ENCODE measurements around the gene CFAP221. TPM values are rescaled to one million over a fixed set of nuclear protein-coding genes. Genes with fewer than 3 reads are reported as not detected.
A peak's percentile ranks its signal among the peaks of the same experiment; 100 is the strongest.

The CFAP221 gene
- total and polyA plus RNA-seq, 2 experiments from 2014 or later, result 0.42 to 0.65 TPM

DNA sequence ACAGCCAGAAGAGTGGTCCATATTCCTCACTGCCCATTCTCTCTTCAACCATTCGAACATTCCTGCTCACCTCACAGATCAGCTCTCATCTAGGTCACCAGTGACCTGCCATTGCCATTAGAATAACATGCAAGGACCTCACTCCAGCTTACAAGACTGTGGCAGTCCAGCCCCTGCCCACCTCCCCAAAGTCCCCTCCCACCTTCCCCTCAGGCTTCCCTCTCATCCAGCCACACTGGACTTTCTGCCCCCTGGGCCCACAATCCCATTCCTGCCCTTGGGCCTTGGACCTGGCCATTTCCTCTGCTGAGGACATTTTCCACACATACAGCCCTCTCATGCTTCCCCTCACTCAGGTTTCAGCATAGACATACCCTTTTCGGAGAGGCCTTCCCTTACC is 129.5 kb downstream of the CFAP221 start:
- TF ChIP-seq REST (IDR thresholded peaks at IDR 0.05; ENCODE audit: unreplicated experiment), result no peak
- ATAC-seq (no peak), DNase-seq (ENCODE audit: low spot score) (no peak)
- no peaks in the 10 kb centered on the region for H3K79me2 ChIP-seq (replicated peaks; ENCODE audit: insufficient read depth)
- no peak overlapping the region for H3K27ac ChIP-seq (ENCODE audit: low read depth)
- H3K9me2 ChIP-seq (ENCODE audit: insufficient read depth), result peaks cover 13% of the 10 kb centered on the region; the same call in 1 of the 2 replicates
- no peak overlapping the region for H3K4me2 ChIP-seq
- no peak overlapping the region for H2AFZ ChIP-seq
- peaks cover 4% of the 10 kb centered on the region for H3K27me3 Mint-ChIP-seq (ENCODE audit: insufficient read depth, low read depth, poor library complexity)
- H3K4me1 Mint-ChIP-seq, result peaks cover 28% of the 10 kb centered on the region
- H3K9me3 Mint-ChIP-seq, result no peaks in the 10 kb centered on the region
- H3K27me3 ChIP-seq (ENCODE audit: insufficient read depth), result no peaks in the 10 kb centered on the region
- H3K4me3 Mint-ChIP-seq, result no peak overlapping the region
- peaks cover 31% of the 10 kb centered on the region for H3K4me1 ChIP-seq (ENCODE audit: insufficient read depth)
- H3F3A ChIP-seq (replicated peaks; ENCODE audit: low read depth), result no peaks in the 10 kb centered on the region; the same call in 1 of the 2 replicates
- no peaks in the 10 kb centered on the region for H3K36me3 ChIP-seq (ENCODE audit: insufficient read depth)
- no peaks in the 10 kb centered on the region for H3K36me3 Mint-ChIP-seq (ENCODE audit: low read depth)
- H4K20me1 ChIP-seq (replicated peaks; ENCODE audit: insufficient read depth), result no peaks in the 10 kb centered on the region
- H3K27ac Mint-ChIP-seq, result no peak overlapping the region
- H3K4me3 ChIP-seq, result no peak overlapping the region

GRCh38 chr2:119674711-119675500 is 130.7 kb downstream of the CFAP221 start:
- Mint-ChIP-seq H3K4me1 (peaks cover 27% of the 10 kb centered on the region), H3K27me3 (ENCODE audit: insufficient read depth, low read depth, poor library complexity) (peaks cover 2% of the 10 kb centered on the region), H3K4me3 (no peak overlapping the region), H3K27ac (no peak overlapping the region), H3K9me3 (no peaks in the 10 kb centered on the region), H3K36me3 (ENCODE audit: low read depth) (no peaks in the 10 kb centered on the region; the same call in 2 of the 3 replicates)
- DNase-seq (ENCODE audit: low spot score), result no peak
- Histone ChIP-seq H3K36me3 (ENCODE audit: insufficient read depth) (no peaks in the 10 kb centered on the region), H2AFZ (peak overlapping the region; percentile 66), H3K4me3 (no peak overlapping the region), H3F3A (replicated peaks; ENCODE audit: low read depth) (no peaks in the 10 kb centered on the region; the same call in 1 of the 2 replicates), H3K27ac (ENCODE audit: low read depth) (no peak overlapping the region), H3K27me3 (ENCODE audit: insufficient read depth) (no peaks in the 10 kb centered on the region), H3K4me1 (ENCODE audit: insufficient read depth) (peaks cover 26% of the 10 kb centered on the region), H3K79me2 (replicated peaks; ENCODE audit: insufficient read depth) (peaks cover 9% of the 10 kb centered on the region), H3K9me2 (ENCODE audit: insufficient read depth) (peaks cover 13% of the 10 kb centered on the region; the same call in 1 of the 2 replicates), H3K4me2 (no peak overlapping the region), H4K20me1 (replicated peaks; ENCODE audit: insufficient read depth) (peaks cover under 1% of the 10 kb centered on the region; the same call in 1 of the 2 replicates)
- 0 out of 3 replicates have a peak, but pooled peaks have one; percentile 5 for ATAC-seq
- TF ChIP-seq STAT1 (IDR thresholded peaks at IDR 0.05; ENCODE audit: unreplicated experiment), result no peak
- TF ChIP-seq, protein P1, sequence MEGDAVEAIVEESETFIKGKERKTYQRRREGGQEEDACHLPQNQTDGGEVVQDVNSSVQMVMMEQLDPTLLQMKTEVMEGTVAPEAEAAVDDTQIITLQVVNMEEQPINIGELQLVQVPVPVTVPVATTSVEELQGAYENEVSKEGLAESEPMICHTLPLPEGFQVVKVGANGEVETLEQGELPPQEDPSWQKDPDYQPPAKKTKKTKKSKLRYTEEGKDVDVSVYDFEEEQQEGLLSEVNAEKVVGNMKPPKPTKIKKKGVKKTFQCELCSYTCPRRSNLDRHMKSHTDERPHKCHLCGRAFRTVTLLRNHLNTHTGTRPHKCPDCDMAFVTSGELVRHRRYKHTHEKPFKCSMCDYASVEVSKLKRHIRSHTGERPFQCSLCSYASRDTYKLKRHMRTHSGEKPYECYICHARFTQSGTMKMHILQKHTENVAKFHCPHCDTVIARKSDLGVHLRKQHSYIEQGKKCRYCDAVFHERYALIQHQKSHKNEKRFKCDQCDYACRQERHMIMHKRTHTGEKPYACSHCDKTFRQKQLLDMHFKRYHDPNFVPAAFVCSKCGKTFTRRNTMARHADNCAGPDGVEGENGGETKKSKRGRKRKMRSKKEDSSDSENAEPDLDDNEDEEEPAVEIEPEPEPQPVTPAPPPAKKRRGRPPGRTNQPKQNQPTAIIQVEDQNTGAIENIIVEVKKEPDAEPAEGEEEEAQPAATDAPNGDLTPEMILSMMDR (conservative IDR thresholded peaks at IDR 0.05; ENCODE audit: low read depth in 2 of 2), result peak in 1 of 2 experiments; percentile 17; a peak in 2 of 4 replicates
- TF ChIP-seq JUNB (IDR thresholded peaks at IDR 0.05; ENCODE audit: unreplicated experiment), result no peak
- TF ChIP-seq ZNF114 (CRISPR knock-in tag; IDR thresholded peaks at IDR 0.05), result no peak

Measured in GM23338 (cell line).